ENCODE measurements around the gene MTFR2.

Gene MTFR2

GRCh38 chr6:136184738-136185137 lies 65.4 kb downstream of the MTFR2 start:
- Histone ChIP-seq H3K9me3 (ENCODE audit: control insufficient read depth, low read length) (no peaks in the 10 kb centered on the region), H3K4me3 (ENCODE audit: extremely low read depth, insufficient read depth, low read length, poor library complexity, severe bottlenecking) (no peak overlapping the region), H3K4me1 (ENCODE audit: control insufficient read depth, insufficient read depth, low read length, poor library complexity, severe bottlenecking) (peaks cover 2% of the 10 kb centered on the region), H3K36me3 (ENCODE audit: control insufficient read depth, insufficient read depth, low read length) (no peaks in the 10 kb centered on the region), H3K27ac (ENCODE audit: low read depth, low read length, severe bottlenecking) (no peak overlapping the region)
- 40% methylated on average over 1 of the region's 1 CpG; no CpG with 5 or more reads in 1 of the 2 experiments for WGBS, 2 experiments (ENCODE audit: insufficient coverage in 2 of 2)

- no peaks in the 10 kb centered on the region for H3K36me3 ChIP-seq (ENCODE audit: control insufficient read depth, insufficient read depth, low read length)
- H3K4me1 ChIP-seq (ENCODE audit: control insufficient read depth, insufficient read depth, low read length, poor library complexity, severe bottlenecking): no peaks in the 10 kb centered on the region
- WGBS, 2 experiments (ENCODE audit: insufficient coverage in 2 of 2): 86 to 100% methylated on average over 1 of the region's 1 CpG
- H3K9me3 ChIP-seq (ENCODE audit: control insufficient read depth, low read length): no peaks in the 10 kb centered on the region
- H3K4me3 ChIP-seq (ENCODE audit: extremely low read depth, insufficient read depth, low read length, poor library complexity, severe bottlenecking): no peak overlapping the region
- H3K27ac ChIP-seq (ENCODE audit: low read depth, low read length, severe bottlenecking): no peak overlapping the region
These were observed 68.2 kb downstream of the MTFR2 start for GRCh38 chr6:136181861-136182260.

- H3K4me1 ChIP-seq (ENCODE audit: control insufficient read depth, insufficient read depth, low read length, poor library complexity, severe bottlenecking): no peaks in the 10 kb centered on the region
- no peak overlapping the region for H3K4me3 ChIP-seq (ENCODE audit: extremely low read depth, insufficient read depth, low read length, poor library complexity, severe bottlenecking)
- H3K36me3 ChIP-seq (ENCODE audit: control insufficient read depth, insufficient read depth, low read length): no peaks in the 10 kb centered on the region
- H3K9me3 ChIP-seq (ENCODE audit: control insufficient read depth, low read length): no peaks in the 10 kb centered on the region
- 89% methylated on average over 1 of the region's 1 CpG; no CpG with 5 or more reads in 1 of the 2 experiments for WGBS, 2 experiments (ENCODE audit: insufficient coverage in 2 of 2)
- H3K27ac ChIP-seq (ENCODE audit: low read depth, low read length, severe bottlenecking): no peak overlapping the region
These were observed 68.6 kb downstream of the MTFR2 start for GRCh38 chr6:136181512-136181833.

Data from mesodermal cell (in vitro differentiated cells).